Hematopoietic multipotent progenitor cell (in vitro differentiated cells): ENCODE data around the gene SYT8. TPM values are rescaled to one million over a fixed set of nuclear protein-coding genes. Genes with fewer than 3 reads are reported as not detected.

Experiments
- DNase-seq, 3 donors: peaks; one replicate each; pipeline ENCODE4 v3.0.0-alpha.2; 2011 to 2015; ENCODE audit warnings: low read depth in 2 of 3, low spot score in 2 of 3
- total RNA-seq: library from RNA; depleted of rRNA; stranded (reverse); fragments of >200 nt; gene quantifications from one replicate; pipeline ENCODE4 v1.2.3, GENCODE V29; 2012

The SYT8 gene
- total RNA-seq, 1 donor = not detected

- DNase-seq = no peak
Observed at GRCh38 chr11:1817000-1817399, 17.8 kb upstream of the SYT8 start.

- DNase-seq = no peak
Observed at GRCh38 chr11:1817511-1817910, 17.3 kb upstream of the SYT8 start.

- DNase-seq = no peak
Observed at GRCh38 chr11:1819074-1819473, 15.7 kb upstream of the SYT8 start.

- no peak for DNase-seq
Observed at GRCh38 chr11:1820463-1821325, 14.1 kb upstream of the SYT8 start.

GRCh38 chr11:1821562-1821961 lies 13.2 kb upstream of the SYT8 start:
- no peak for DNase-seq

DNA sequence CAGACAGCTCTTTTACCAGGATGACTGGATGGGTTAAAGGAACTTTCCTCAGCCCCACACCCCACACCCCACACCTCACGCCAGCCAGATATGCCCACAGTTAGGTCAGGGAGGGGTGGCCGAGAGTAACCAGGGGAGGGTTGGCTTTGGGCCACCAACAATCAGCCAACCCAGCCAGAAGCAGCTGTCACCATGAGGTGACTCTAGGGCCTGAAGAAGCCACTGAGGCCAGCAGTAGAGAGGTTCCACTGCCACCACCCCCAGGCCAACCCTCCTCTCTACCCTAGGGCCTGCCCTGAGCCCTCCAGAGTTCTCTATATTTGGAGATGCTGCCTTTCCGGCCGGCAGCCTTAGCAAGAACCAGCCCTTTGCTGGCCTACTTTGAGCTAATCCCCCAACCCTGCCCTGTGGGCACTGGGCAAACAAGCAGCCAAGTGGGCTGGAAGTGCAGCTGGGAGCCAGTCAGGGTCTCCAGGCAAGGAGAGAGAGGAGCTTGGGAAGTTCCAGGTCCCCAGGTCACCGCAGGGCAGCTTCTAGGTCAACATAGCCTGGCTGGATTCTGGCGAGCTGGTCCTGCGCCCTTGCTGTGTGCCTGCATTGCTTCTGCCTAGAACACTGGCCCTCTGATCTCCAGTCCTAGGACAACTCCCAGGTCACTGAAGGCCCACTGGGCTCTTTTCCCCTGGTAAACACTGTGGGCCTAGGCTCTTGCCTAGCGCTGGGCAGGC lies 12.0 kb upstream of the SYT8 start:
- DNase-seq = no peak

- no peak for DNase-seq
Observed at GRCh38 chr11:1823376-1824220, 11.2 kb upstream of the SYT8 start.

DNA sequence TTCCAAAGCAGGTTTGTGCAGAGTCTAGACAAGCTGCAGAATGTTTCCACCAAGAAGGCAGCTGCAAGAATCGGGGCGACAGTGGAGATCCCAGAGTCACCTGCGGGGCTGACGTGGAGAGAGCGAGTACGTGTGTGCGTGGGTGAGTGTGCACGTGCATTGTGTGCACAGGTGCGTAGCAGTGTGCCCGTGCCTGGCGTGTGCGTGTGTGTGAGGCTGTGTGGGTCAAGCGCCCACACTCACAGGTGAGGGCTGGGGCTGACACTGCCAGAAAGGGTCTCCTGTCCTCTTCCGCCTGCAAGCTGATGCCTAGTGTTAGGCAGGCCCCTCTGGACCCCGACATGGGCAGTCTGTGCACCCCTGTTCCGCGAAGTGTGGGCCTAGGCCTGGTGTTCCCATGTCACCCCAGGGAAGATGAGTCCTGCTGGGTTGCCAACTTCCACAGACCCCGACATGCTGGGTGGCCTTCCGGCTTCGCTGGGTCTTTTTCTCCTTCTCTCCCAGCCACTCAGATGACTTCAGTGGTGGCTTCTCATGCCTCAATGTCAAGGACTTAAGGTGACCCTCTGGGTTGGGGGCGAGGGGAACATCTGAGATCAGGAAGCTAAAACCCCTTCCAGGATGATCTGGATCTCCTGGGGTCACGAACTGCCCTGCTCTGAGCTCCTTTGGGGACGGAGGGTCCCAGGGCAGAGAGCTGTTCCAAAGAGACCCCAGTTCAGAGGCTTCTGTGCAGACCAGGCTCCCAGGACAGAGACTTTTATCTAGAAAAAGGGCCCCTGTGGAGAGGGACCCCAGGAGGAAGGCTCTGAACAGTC lies 10.4 kb upstream of the SYT8 start:
- no peak for DNase-seq

DNA sequence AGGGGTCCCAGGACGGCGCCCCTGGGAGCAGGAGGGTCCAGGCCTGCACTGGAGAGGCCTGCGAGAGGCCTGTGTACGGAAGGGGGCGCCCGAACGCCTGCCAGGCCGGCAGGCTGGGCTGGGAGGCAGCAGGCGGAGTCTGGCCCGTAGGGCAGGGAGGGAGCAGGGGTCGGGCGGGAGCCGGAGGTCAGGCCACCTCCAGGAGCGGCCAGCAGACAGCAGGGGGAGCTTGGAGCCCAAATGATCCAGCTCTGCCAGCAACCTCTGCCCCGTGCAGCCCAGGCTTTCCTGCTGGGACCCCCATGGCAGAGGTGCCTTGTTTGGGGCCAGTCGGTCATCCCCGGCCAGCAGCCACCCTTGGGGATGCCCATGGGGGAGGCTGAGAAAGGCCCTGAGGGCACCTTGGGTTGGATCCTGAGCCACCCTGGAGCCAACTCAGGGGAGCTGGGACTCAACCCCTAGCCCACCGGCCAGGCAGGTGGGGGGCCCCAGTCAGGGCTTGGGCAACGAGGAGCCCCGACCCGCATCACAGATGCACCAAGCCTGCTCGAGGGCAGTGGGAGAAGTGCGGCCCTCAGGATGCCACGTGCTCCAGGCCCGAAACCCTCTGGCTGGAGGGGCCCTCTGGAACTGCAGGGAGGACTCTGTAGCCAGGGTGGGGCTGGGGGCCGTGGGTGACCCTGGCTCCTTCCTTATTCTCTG lies 9.6 kb upstream of the SYT8 start:
- DNase-seq = peak in 2 of 3 donors; percentile 67

- no peak for DNase-seq
Observed at GRCh38 chr11:1825785-1826451, 8.9 kb upstream of the SYT8 start.

DNA sequence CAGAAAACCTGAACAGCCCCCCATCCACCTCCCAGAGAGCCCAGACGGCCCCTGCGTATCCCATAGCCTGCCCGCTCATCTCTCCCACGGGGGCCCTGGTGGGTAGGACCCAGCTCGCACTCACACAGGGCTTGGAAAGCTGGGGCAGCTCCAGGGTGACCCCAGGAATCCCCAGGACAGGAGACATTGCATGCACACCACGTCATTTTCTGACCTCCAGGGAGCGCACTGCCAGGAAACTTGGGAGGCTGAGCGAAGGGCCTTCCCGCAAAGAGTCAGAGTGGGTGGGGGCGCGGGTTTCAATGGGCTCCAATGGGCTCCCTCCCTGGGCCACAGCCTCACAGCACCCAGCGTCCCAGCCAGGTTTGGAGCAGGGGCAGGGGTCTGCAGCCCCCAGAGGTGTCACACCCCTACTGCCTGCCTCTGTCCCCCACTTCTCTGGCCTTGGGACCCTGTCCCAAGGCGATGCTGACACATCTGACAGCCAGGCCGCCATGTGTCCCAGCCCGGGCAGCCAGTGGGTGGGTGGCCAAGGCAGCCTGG lies 8.2 kb upstream of the SYT8 start:
- DNase-seq = no peak

DNA sequence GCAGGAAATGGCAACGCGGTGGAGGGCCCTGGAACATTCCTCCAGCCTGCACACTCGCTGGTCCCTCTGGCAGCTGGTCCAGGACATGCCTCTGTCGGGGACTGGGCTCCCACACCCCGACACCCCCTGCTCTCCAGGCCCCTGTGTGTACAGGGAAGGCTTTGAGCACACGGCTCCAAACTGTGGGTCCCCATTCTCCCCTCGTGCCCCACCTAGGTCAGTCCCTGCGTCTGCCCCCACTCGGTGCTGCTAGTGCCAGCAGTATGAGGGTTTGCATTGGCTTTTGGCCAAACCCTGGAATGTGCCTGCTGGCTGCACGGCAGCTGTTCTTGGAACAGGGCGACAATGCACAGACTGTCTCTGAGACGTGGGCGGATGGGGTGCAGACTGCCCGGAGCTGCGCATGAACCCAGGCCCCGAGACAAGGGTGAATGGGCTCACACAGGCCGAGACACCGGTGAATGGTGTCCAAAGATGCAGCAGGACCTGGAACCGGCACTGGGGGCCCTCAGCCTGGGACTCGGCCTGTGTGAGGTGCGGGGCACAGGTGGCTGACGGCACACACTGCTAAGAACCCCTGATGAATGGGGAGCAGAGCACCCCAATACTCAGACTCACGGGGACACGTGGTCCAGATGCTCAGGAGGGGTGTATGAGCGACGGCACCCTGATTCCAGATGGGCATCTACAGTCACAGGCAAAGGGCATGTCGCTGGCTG lies 7.5 kb upstream of the SYT8 start:
- DNase-seq = no peak

DNA sequence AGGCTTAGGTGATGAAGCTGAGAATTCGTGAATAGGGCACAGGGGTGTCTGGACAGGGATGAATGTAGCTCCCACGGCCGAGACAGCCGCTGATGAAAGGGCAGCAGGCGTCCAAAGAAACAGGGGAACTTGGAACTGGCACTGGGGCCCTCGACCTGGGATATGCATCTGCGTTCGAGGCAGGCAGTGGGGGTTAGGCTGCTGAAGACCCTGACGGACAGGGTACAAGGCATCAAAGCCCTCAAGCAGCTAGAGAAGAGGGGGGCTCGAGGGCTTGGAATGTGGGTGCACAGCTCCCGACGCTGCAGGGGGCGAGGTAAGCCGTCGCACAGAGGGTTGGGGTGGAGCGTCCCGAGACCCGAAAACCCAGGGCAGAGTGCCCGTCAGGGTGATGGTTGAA lies 6.9 kb upstream of the SYT8 start:
- no peak for DNase-seq

- no peak for DNase-seq
Observed at GRCh38 chr11:1828542-1828941, 6.2 kb upstream of the SYT8 start.

- DNase-seq = no peak
Observed at GRCh38 chr11:1829039-1829820, 5.6 kb upstream of the SYT8 start.

DNA sequence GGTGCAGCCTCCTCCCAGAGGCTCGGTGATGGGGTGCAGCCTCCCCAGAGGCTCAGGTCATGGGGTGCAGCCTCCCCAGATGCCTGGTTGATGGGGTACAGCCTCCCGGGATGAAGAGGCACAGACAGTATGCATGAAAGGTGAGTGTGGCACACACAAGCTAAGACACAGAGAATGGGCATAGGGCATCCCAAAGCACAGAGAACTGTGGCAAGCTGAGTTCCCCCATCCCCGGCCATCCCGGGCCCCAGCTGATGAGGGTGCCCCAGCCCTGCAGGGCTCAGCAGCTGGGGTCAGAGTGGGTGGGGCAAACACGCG lies 4.8 kb upstream of the SYT8 start:
- DNase-seq = no peak

DNA sequence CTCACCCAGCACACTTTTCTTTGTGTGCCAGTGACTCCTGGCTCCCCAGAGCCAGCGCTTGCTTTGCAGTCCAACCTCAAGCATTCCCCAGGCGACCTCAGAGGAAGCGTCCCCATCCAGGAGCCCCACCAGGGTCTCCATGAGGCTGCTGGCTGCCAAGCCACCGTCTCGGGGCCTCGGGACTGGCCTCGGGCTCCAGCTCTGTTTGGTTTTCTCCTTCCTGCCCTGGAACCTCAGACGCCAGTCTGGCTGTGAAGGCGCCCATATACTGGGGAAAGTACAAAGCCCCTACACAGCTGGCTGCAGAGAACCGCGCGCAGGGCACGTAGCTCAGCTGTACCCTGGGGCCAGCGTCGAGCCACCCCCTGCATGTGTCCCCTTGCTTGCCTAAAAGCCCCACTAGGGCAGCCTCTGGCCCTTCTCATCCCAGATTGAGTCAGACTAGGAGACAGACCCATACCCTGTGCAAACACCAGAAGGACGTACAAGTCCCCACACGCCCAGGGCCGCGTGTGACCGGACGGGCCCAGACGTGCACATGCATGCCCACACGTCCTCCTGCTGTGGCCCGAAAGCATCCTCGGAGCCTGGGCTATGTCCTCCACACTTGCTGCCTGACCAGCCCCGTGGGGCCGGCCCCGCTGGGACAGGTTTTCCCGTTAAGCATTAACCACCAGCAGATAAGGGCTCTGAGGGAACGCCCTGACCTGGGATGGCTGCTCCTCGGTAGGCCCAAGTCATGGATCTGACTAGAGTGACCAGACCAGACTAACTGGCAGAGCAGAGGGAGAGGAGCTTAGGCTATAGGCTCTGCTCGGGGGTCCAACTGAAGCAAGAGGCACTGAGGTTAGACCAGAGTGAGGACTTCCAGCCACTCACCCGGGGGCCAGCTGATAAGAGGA lies 4.2 kb upstream of the SYT8 start:
- DNase-seq = no peak
